Nephron progenitor cell (in vitro differentiated cells): Measurements from ENCODE around the gene NUP42.
"Not testable (repeated sequence)": the region's sequence is repeated elsewhere in the genome, so short reads cannot be mapped to it uniquely, and the experiment has no call there.

ENCODE experiments used
- DNase-seq: peaks from one replicate; pipeline ENCODE4 v3.0.0; 2021
- H3K27ac Mint-ChIP-seq: 2 replicates; pipeline ENCODE4 v1.8.0; 2021; ENCODE audit warnings: mild to moderate bottlenecking, moderate library complexity, mixed read lengths
- H3K27me3 Mint-ChIP-seq: 2 replicates; pipeline ENCODE4 v1.8.0; 2021; ENCODE audit warnings: mild to moderate bottlenecking, low read depth, mixed read lengths; ENCODE audit not compliant: poor library complexity
- H3K36me3 Mint-ChIP-seq: 2 replicates; pipeline ENCODE4 v1.8.0; 2021; ENCODE audit warnings: low read depth, mixed read lengths
- H3K4me1 Mint-ChIP-seq: 2 replicates; pipeline ENCODE4 v1.8.0; 2021; ENCODE audit warnings: mixed read lengths
- H3K4me3 Mint-ChIP-seq: 2 replicates; pipeline ENCODE4 v1.8.0; 2021; ENCODE audit warnings: mild to moderate bottlenecking, moderate library complexity, mixed read lengths
- H3K9me3 Mint-ChIP-seq: 2 replicates; pipeline ENCODE4 v1.8.0; 2021; ENCODE audit warnings: mild to moderate bottlenecking, moderate library complexity, mixed read lengths
- CTCF ChIP-seq: fragments of 200-600 bp; sonication (generic); IDR thresholded peaks from 2 replicates; pipeline ENCODE4 v1.5.0; 2021; ENCODE audit warnings: antibody characterized with exemption

The NUP42 gene

GRCh38 chr7:23175938-23176337, 5.9 kb upstream of the NUP42 start:
- no peaks in the 10 kb centered on the region for H3K27me3 Mint-ChIP-seq
- no peak for DNase-seq
- H3K36me3 Mint-ChIP-seq = peaks cover 32% of the 10 kb centered on the region
- no peak overlapping the region for H3K27ac Mint-ChIP-seq
- no peak for TF ChIP-seq CTCF
- H3K4me3 Mint-ChIP-seq = no peak overlapping the region
- no peaks in the 10 kb centered on the region for H3K9me3 Mint-ChIP-seq
- peaks cover 3% of the 10 kb centered on the region for H3K4me1 Mint-ChIP-seq

DNA sequence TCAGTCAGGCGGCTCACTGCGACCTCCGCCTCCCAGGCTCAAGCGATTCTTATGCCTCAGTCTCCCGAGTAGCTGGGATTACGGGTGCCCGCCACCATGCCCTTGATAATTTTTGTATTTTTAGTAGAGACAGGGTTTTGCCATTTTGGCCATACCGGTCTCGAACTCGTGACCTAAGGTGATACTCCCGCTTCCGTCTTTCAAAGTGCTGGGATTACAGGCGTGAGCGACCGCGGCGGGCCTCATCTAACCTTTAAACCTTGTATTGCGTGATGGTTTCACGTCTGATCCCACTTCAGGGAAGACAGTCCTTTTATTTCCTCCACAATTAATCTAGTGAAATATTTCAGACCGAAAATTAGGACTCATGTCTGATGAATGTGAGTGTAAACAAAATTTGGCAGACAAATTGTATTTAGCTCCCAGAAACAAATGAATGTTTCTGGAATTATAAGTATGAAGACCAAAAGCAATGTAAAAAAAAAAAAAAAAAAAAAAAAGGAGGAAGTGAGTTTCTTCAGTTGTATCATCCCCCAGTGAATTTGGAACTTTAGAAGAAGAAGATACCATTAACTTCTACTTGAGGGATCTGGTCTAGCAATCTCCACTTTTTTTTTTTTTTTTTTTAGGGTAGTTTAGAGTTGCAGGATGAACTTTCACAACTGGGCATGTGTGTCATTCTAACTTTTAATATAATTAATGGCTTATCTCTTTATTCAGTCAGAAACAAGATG, 1.6 kb downstream of the NUP42 start:
- Mint-ChIP-seq H3K4me3 (peak overlapping the region; percentile 94), H3K27ac (peak overlapping the region; percentile 51), H3K4me1 (peaks cover 32% of the 10 kb centered on the region), H3K36me3 (peaks cover 48% of the 10 kb centered on the region), H3K27me3 (no peaks in the 10 kb centered on the region), H3K9me3 (peaks cover 4% of the 10 kb centered on the region)
- DNase-seq = no peak
- no peak for TF ChIP-seq CTCF

GRCh38 chr7:23184291-23184690, 2.4 kb downstream of the NUP42 start:
- peaks cover 32% of the 10 kb centered on the region for H3K4me1 Mint-ChIP-seq
- no peak for TF ChIP-seq CTCF
- H3K27me3 Mint-ChIP-seq = no peaks in the 10 kb centered on the region
- H3K36me3 Mint-ChIP-seq = peaks cover 57% of the 10 kb centered on the region
- peak overlapping the region; percentile 70 for H3K4me3 Mint-ChIP-seq
- DNase-seq = no peak
- H3K9me3 Mint-ChIP-seq = peaks cover 11% of the 10 kb centered on the region
- H3K27ac Mint-ChIP-seq = no peak overlapping the region

DNA sequence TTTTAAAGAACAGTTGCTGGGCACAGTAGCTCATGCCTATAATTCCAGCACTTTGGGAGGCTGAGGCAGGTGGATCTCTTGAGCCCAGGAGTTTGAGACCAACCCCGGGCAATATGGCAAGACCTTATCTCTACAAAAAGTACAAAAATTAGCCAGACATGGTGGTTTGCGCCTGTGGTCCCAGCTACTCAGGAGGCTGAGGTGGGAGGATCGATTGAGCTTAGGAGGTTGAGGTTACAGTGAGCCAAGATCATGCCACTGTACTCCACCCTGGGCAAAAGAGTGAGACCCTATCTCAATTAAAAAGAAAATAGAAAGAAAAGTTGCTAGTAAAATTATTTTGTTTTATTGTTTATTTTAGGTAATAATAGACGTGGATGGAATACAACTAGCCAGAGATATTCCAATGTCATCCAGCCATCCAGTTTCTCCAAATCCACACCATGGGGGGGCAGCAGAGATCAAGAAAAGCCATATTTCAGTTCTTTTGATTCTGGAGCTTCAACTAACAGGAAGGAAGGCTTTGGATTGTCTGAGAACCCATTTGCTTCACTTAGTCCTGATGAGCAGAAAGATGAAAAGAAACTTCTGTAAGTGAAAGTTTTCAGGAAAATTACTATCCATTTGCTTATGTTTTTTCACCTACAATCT, 3.0 kb downstream of the NUP42 start:
- H3K27ac Mint-ChIP-seq = no peak overlapping the region
- peaks cover 15% of the 10 kb centered on the region for H3K9me3 Mint-ChIP-seq
- no peak for DNase-seq
- H3K4me3 Mint-ChIP-seq = no peak overlapping the region
- no peak for TF ChIP-seq CTCF
- H3K27me3 Mint-ChIP-seq = no peaks in the 10 kb centered on the region
- H3K4me1 Mint-ChIP-seq = peaks cover 32% of the 10 kb centered on the region
- H3K36me3 Mint-ChIP-seq = peaks cover 62% of the 10 kb centered on the region

DNA sequence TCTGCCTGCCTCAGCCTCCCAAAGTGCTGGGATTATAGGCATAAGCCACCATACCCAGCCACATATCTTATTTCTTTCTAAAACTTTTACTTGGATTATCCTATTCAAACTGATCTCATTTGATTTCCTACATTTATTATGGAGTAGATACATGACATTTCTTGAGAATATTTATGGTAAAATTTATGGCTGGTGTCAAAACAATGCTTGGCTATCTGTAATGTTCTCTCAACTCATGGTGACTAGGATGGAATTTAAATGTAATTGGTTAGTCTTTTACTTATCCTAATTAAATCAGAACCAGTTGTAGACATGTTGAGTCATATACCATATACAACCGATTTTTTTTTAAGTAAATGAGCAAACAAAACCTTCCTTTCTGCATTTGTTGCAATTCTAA, 4.1 kb downstream of the NUP42 start:
- peaks cover 15% of the 10 kb centered on the region for H3K9me3 Mint-ChIP-seq
- no peak overlapping the region for H3K27ac Mint-ChIP-seq
- no peaks in the 10 kb centered on the region for H3K27me3 Mint-ChIP-seq
- H3K4me1 Mint-ChIP-seq = peaks cover 28% of the 10 kb centered on the region
- no peak for TF ChIP-seq CTCF
- DNase-seq = no peak
- peaks cover 73% of the 10 kb centered on the region for H3K36me3 Mint-ChIP-seq
- no peak overlapping the region for H3K4me3 Mint-ChIP-seq

DNA sequence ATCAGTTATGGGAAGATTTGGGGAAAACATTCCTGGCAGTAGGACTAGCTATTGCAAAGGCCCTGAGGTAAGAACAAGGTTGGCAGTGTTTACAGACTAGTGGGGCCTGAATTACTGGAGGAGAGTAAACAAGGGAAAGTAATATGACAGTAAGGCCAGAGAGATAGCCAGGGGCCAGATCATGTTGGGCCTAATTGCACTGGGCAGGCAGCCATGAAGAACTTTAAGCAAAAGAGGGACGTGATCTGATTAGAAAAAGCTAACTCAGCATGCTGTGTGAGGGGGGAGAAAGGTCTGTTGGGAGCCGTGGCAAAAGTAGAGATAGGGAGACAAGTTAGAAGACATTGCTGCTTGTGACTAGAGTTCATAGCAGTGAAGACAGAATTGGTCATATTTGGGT, 9.2 kb downstream of the NUP42 start:
- no peaks in the 10 kb centered on the region for H3K4me1 Mint-ChIP-seq
- H3K27me3 Mint-ChIP-seq = no peaks in the 10 kb centered on the region
- DNase-seq = no peak
- H3K4me3 Mint-ChIP-seq = no peak overlapping the region
- H3K9me3 Mint-ChIP-seq = peaks cover 15% of the 10 kb centered on the region
- peaks cover 90% of the 10 kb centered on the region for H3K36me3 Mint-ChIP-seq
- H3K27ac Mint-ChIP-seq = peak overlapping the region; percentile 22
- TF ChIP-seq CTCF = no peak

GRCh38 chr7:23193650-23194227, 11.9 kb downstream of the NUP42 start:
- H3K27me3 Mint-ChIP-seq, DNase-seq, H3K9me3 Mint-ChIP-seq, H3K4me3 Mint-ChIP-seq, H3K27ac Mint-ChIP-seq, H3K4me1 Mint-ChIP-seq: not testable (repeated sequence)
- peaks cover 84% of the 10 kb centered on the region for H3K36me3 Mint-ChIP-seq
